SK-N-MC (cell line): ENCODE data around the gene BEX5.
"Not testable (repeated sequence)": the region's sequence is repeated elsewhere in the genome, so short reads cannot be mapped to it uniquely, and the experiment has no call there.

Source experiments
- DNase-seq: peaks from one replicate; pipeline ENCODE4 v3.0.0-alpha.2; 2011; ENCODE audit warnings: low read depth, low spot score
- H3K27ac ChIP-seq: fragments of 200-600 bp; sonication (generic); 2 replicates; pipeline ENCODE4 v1.5.1; 2016; ENCODE audit warnings: mixed run types
- H3K36me3 ChIP-seq: fragments of 200-600 bp; sonication (generic); 2 replicates; pipeline ENCODE4 v1.6.1; 2017; ENCODE audit warnings: antibody characterized with exemption, low read length, mixed read lengths; ENCODE audit not compliant: insufficient read depth
- H3K4me3 ChIP-seq: fragments of 200-600 bp; sonication (generic); 2 replicates; pipeline ENCODE4 v1.5.1; 2016
- H3K9ac ChIP-seq: fragments of 200-600 bp; sonication (generic); 2 replicates; pipeline ENCODE4 v1.8.0; 2017; ENCODE audit warnings: mixed run types, mixed read lengths; ENCODE audit not compliant: insufficient read length
- H3K9me3 ChIP-seq: fragments of 200-600 bp; sonication (generic); 2 replicates; pipeline ENCODE4 v1.6.1; 2017; ENCODE audit warnings: low read depth, mild to moderate bottlenecking, antibody characterized with exemption, low read length, moderate library complexity, mixed read lengths
- EZH2 ChIP-seq: fragments of 200-600 bp; sonication (generic); IDR thresholded peaks from one replicate; pipeline ENCODE4 v1.6.1; 2017; ENCODE audit warnings: antibody characterized with exemption
- FOXP2 ChIP-seq: optimal IDR thresholded peaks from 2 replicates; pipeline ENCODE3; 2011; ENCODE audit warnings: mild to moderate bottlenecking, moderate library complexity; ENCODE audit not compliant: insufficient read depth; ENCODE audit errors: extremely low read length, control extremely low read depth
- POLR2AphosphoS5 ChIP-seq: IDR thresholded peaks from 2 replicates; pipeline ENCODE4 v1.6.1; 2012; ENCODE audit warnings: mild to moderate bottlenecking, low read depth, low read length, borderline replicate concordance

The BEX5 gene

GRCh38 chrX:102129473-102129872, 26.3 kb downstream of the BEX5 start:
- no peak for DNase-seq
- H3K9ac ChIP-seq = no peak overlapping the region

GRCh38 chrX:102126863-102127262, 28.9 kb downstream of the BEX5 start:
- no peak for DNase-seq
- TF ChIP-seq FOXP2 (no peak), POLR2AphosphoS5 (no peak), EZH2 (no peak)
- no peaks in the 10 kb centered on the region for H3K36me3 ChIP-seq
- H3K9ac ChIP-seq = no peak overlapping the region
- no peak overlapping the region for H3K4me3 ChIP-seq
- no peak overlapping the region for H3K27ac ChIP-seq
- no peaks in the 10 kb centered on the region for H3K9me3 ChIP-seq

More at GRCh38 chrX:102129473-102129872, 26.3 kb downstream of the BEX5 start:
- Histone ChIP-seq H3K9me3 (no peaks in the 10 kb centered on the region), H3K27ac (no peak overlapping the region), H3K4me3 (no peak overlapping the region), H3K36me3 (no peaks in the 10 kb centered on the region)
- TF ChIP-seq EZH2 = no peak
- TF ChIP-seq POLR2AphosphoS5 = no peak
- TF ChIP-seq FOXP2 = no peak

DNA sequence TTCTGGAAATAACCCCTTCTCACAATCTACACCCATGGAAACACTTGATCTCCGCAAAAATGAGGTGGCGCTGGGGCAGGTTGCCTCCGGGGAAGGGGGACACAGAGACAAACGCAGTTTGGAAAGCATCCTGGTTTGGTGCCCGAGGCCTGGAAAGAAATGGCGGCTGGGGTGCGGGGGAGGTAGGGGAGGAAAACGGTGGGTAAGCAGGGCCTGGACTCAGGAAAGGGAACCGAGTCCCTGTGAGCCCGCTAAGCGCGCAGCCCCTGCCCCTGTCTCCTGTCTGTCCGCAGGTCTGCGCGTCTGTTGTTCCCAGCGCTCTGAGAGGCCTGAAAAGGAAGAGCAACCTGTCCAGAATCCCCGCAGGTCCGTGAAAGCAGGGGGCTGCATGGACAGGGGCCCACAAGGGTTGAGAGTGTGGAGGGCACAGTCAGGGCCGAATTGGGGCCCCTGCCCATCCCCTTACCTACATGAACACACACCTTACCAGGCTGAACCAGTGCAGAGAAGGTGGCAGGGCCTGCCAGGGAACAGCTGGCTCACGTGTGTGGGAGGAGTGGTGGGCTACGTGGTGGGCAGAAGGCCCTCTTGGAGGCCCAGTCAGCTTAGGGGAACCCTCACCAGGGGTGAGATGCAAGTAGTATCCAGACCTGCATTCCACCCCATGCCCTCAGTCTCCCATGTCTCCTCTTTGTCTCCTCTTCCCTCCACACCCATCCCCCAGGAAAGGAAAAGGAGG, 29.5 kb downstream of the BEX5 start:
- DNase-seq, H3K4me3 ChIP-seq, H3K9me3 ChIP-seq, H3K36me3 ChIP-seq, H3K27ac ChIP-seq, H3K9ac ChIP-seq: not testable (repeated sequence)

DNA sequence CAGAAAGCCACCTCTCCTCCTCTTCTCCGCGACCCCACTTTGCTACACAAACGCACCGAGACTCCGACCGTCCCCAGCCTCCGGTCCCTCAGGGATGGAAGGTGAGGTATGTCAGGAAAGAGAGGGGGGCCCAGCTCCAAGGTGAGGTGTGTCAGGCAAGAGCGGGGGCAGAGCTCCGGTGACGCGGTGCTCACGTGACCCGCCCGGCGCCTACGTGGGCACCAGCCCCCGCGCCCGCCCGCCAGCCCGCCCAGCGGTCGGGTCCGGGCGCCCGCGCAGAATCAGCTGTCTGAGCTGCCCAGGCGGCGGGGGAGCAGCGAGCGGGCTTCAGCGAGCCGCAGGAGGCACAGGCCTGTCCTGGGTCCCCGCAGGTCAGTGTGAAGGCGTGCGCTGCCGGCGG, 30.3 kb downstream of the BEX5 start, which contains the start of gene TCEAL2:
TCEAL2 (plus strand) TSS at position 244 of the 400 bp plus-strand sequence. CDS start 1,152 bp downstream, outside the sequence.
- H3K4me3 ChIP-seq, H3K9ac ChIP-seq: not testable (repeated sequence)

GRCh38 chrX:102125014-102125413, 30.8 kb downstream of the BEX5 start:
- H3K9ac ChIP-seq, DNase-seq, H3K9me3 ChIP-seq, H3K27ac ChIP-seq, H3K36me3 ChIP-seq, H3K4me3 ChIP-seq: not testable (repeated sequence)

More for the DNA sequence above, 30.3 kb downstream of the BEX5 start, which contains the start of gene TCEAL2:
- not testable (repeated sequence) for H3K9me3 ChIP-seq, H3K36me3 ChIP-seq, H3K27ac ChIP-seq, DNase-seq

GRCh38 chrX:102115748-102116147, 40.0 kb downstream of the BEX5 start:
- no peak for TF ChIP-seq POLR2AphosphoS5
- no peak for TF ChIP-seq FOXP2
- TF ChIP-seq EZH2 = no peak
- DNase-seq = no peak

DNA sequence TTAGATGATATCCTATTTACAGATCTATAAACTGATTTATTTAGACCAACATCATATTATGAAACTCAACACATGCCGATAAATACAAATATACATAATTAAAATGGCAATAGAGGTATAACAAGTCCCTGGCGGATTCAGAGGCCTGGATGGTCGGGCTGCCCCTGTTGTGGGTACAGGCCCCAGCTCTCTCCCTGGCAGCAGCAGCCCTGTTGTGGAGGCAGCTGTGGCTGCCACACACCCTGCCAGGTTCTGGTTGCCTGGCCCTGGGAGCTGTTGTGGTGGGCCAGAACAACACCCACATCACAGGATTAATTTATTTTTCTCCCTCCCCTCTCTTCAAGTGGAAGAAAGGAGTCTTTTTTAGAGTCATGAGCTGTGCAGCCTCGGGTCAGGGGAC, 42.4 kb downstream of the BEX5 start:
- Histone ChIP-seq H3K27ac (no peak overlapping the region), H3K4me3 (no peak overlapping the region), H3K9me3 (no peaks in the 10 kb centered on the region), H3K36me3 (no peaks in the 10 kb centered on the region), H3K9ac (no peak overlapping the region)
- no peak for DNase-seq
- TF ChIP-seq EZH2 = no peak
- TF ChIP-seq FOXP2 = no peak

More at GRCh38 chrX:102115748-102116147, 40.0 kb downstream of the BEX5 start:
- Histone ChIP-seq H3K9me3 (no peaks in the 10 kb centered on the region), H3K9ac (no peak overlapping the region), H3K4me3 (no peak overlapping the region), H3K36me3 (no peaks in the 10 kb centered on the region), H3K27ac (no peak overlapping the region)
